ENCODE results near the gene GRK1.

GRK1 gene

GRCh38 chr13:113783200-113783881 is 116.3 kb downstream of the GRK1 start:
- DNase-seq: no peak

DNA sequence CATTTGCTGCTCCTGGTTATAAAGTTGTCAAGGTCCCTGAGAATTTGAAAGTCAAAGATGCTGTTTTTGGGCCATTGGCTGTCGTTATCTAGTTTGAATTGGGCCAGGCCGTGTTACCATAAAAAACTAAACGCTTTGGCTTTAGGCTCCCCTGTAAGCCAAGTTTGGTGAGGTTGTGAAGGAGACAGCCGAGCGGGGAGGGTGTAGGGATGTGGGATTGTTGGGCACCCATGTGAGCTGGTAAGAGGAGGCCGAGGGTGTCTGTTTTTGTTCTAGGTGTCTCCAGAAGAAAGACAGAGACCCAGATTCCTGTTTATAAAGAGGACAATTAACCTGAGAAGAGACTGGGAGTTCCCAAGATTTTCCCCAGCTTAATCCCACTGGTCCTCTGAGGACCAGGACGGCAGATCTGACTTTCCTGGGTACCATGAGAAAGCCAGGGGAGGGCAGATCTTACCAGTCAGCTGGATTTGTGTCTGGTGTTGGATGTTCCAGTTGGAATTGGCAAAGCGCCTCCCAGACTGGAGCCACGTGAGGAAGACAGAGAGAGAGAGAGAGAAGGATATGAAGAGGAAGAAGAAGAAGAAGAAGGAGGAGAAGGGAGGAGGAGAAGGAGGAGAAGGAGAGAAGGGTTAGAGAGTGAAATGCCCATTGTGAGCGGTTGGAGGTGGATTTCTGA is 117.1 kb downstream of the GRK1 start:
- DNase-seq: no peak

DNA sequence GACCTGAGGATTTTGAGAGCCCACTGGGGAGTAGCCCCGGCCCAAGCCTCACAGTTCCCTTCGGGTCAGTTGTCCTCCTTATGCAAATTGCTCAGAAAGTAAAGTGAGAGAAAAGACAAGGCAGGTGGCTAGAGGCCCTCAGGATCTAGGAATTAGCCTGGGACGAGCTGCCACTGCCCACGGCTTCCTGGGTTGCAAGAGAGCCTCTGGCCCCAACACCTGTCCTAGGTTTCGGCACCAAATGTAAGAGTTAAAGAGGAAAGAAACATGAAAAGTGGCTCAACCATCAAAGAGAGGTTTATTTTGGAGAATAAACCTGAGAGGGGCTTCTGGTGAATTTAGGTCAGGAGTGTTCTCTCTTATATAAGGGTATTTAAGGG is 117.6 kb downstream of the GRK1 start:
- DNase-seq: no peak

DNA sequence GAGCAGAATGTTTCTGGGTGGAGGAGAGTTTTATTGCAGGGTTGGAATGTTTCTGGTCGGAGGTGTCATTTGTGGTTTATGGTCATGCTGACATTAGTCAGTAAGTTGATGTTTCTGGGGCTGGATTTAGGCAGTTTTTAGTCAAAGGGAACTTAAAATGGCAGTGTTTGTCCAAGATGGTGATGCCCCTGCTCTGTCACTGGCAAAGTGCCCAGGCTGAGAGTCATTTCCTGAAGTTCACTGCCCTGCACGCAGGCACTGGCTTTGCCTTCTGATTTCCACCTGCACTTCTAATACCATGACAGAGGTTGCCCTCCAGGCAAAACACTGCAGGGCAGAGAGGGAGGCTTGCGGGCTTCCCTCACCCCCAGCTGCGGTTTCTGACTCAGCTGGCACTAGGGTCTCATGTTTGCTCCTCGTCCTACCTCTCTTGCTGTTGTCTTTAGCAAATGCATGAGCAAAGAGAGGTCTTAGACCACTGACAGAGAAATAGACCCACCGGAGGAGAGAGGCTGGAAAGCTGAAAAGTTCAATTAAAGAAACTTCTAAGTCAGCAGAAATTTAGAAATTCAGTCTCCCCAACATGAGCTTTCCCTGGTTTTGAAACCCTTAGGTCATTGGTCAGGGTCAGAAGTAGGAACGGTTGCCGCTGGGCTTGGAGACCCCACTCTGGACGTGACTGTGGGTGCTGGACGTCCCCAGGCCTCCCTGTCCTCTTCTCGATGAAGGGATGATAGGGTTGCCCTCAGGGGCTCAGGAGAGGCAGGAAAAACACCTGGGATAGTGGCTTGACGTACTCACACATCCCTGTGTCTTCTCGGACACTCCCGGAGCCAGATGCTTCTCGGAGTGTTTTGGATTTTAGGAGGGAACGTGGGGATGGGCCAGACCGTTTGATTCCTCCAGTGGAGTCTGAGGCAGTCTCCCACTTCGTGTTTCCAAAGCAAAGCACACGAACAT is 118.3 kb downstream of the GRK1 start:
- no peak for DNase-seq

DNA sequence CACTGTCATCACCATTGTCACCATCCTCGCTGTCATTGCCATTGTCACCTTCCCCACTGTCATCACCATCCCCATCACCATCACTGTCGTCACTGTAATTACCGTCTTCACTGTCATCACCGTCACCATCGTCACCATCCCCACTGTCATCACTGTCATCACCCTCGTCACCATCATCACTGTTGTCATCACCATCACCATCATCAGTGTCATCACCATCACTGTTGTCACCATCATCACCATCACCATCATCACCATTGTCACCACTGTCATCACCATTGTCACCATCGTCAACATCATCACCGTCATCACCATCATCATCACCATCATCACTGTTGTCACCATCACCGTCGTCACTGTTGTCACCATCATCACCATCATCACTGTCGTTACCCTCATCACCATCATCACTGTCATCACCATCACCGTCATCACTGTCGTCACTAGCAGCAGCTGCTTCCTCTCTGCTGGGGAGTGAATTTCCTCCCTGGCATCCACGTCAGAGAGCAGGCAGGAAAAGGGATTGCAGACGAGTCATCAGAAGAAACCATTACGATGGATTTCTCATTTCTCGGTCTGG is 119.3 kb downstream of the GRK1 start:
- no peak for DNase-seq
